ENCODE data around the gene NCOA7. TPM values are rescaled to one million over a fixed set of nuclear protein-coding genes. Genes with fewer than 3 reads are reported as not detected.

Gene NCOA7
- total and polyA plus RNA-seq, 9 of the 15 experiments (the other 6 are each of a cell fraction or from before 2014, with no cell fraction given) = 5.8 to 14.6 (median 9.3) TPM

DNA sequence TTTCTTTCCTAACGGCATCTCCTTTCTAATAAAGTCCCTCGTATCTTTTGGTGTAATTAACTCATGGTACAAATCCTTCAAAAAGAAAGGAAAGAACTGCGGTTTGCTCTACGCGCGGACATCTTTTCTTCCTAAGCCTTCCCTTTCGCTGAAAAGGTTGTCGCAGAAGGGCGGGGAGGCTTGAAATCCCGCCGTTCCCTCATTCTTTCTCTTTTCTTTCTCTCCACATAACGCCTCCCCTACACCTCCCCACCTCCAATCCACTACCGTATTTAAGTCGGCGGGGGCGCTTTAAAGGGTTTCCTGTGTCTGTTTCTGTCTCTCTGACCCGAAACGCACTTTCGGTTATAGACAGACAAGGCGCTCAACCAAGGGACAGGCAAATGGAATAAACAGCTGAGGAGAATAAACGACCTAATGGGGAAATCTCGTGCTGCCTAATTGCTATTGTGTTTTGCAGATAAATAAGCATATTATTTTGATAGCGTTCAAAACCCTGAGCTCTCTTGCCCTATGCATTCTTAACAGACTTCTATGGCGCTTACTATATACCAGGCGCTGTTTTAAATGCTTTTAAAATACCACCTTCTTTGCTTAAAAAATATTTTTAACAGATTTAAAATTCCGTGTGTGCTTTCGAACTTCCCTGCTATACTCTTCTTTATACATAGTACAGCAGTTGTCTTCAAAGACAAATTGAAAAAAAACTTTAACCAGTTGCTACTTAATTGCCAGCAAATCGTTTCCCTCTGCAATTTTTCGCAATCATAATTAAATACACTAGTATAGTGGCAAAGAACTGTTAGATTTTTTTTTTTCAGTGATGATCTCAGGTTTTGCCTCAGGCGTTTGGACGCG lies 43.8 kb upstream of the NCOA7 start (continued):
- TF ChIP-seq TOE1 (IDR thresholded peaks at IDR 0.05; ENCODE audit: borderline replicate concordance) = no peak
- TF ChIP-seq TOE1 (CRISPR knock-in tag; IDR thresholded peaks at IDR 0.05; ENCODE audit: borderline replicate concordance, low read depth) = no peak
- TF ChIP-seq CBX8 (IDR thresholded peaks at IDR 0.05; ENCODE audit: borderline replicate concordance, extremely low read depth, low read depth, low read length, poor library complexity, severe bottlenecking) = peak; percentile 95
- TF ChIP-seq RHOXF2B (CRISPR knock-in tag; conservative IDR thresholded peaks at IDR 0.05) = no peak
- TF ChIP-seq, protein P1, sequence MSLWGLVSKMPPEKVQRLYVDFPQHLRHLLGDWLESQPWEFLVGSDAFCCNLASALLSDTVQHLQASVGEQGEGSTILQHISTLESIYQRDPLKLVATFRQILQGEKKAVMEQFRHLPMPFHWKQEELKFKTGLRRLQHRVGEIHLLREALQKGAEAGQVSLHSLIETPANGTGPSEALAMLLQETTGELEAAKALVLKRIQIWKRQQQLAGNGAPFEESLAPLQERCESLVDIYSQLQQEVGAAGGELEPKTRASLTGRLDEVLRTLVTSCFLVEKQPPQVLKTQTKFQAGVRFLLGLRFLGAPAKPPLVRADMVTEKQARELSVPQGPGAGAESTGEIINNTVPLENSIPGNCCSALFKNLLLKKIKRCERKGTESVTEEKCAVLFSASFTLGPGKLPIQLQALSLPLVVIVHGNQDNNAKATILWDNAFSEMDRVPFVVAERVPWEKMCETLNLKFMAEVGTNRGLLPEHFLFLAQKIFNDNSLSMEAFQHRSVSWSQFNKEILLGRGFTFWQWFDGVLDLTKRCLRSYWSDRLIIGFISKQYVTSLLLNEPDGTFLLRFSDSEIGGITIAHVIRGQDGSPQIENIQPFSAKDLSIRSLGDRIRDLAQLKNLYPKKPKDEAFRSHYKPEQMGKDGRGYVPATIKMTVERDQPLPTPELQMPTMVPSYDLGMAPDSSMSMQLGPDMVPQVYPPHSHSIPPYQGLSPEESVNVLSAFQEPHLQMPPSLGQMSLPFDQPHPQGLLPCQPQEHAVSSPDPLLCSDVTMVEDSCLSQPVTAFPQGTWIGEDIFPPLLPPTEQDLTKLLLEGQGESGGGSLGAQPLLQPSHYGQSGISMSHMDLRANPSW (CRISPR knock-in tag; IDR thresholded peaks at IDR 0.05) = no peak
- no peak for TF ChIP-seq SPI1 (IDR thresholded peaks at IDR 0.05; ENCODE audit: borderline replicate concordance, low read depth, low read length)
- TF ChIP-seq ETV5 (CRISPR knock-in tag; IDR thresholded peaks at IDR 0.05; ENCODE audit: low read depth) = no peak
- TF ChIP-seq, protein P2, sequence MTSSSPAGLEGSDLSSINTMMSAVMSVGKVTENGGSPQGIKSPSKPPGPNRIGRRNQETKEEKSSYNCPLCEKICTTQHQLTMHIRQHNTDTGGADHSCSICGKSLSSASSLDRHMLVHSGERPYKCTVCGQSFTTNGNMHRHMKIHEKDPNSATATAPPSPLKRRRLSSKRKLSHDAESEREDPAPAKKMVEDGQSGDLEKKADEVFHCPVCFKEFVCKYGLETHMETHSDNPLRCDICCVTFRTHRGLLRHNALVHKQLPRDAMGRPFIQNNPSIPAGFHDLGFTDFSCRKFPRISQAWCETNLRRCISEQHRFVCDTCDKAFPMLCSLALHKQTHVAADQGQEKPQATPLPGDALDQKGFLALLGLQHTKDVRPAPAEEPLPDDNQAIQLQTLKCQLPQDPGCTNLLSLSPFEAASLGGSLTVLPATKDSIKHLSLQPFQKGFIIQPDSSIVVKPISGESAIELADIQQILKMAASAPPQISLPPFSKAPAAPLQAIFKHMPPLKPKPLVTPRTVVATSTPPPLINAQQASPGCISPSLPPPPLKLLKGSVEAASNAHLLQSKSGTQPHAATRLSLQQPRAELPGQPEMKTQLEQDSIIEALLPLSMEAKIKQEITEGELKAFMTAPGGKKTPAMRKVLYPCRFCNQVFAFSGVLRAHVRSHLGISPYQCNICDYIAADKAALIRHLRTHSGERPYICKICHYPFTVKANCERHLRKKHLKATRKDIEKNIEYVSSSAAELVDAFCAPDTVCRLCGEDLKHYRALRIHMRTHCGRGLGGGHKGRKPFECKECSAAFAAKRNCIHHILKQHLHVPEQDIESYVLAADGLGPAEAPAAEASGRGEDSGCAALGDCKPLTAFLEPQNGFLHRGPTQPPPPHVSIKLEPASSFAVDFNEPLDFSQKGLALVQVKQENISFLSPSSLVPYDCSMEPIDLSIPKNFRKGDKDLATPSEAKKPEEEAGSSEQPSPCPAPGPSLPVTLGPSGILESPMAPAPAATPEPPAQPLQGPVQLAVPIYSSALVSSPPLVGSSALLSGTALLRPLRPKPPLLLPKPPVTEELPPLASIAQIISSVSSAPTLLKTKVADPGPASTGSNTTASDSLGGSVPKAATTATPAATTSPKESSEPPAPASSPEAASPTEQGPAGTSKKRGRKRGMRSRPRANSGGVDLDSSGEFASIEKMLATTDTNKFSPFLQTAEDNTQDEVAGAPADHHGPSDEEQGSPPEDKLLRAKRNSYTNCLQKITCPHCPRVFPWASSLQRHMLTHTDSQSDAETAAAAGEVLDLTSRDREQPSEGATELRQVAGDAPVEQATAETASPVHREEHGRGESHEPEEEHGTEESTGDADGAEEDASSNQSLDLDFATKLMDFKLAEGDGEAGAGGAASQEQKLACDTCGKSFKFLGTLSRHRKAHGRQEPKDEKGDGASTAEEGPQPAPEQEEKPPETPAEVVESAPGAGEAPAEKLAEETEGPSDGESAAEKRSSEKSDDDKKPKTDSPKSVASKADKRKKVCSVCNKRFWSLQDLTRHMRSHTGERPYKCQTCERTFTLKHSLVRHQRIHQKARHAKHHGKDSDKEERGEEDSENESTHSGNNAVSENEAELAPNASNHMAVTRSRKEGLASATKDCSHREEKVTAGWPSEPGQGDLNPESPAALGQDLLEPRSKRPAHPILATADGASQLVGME (CRISPR knock-in tag; IDR thresholded peaks at IDR 0.05) = no peak
- no peak for TF ChIP-seq CC2D1A (IDR thresholded peaks at IDR 0.05)
- TF ChIP-seq NFE2L1 (tag; IDR thresholded peaks at IDR 0.05; ENCODE audit: borderline replicate concordance, low read depth) = no peak
- TF ChIP-seq PHF8 (IDR thresholded peaks at IDR 0.05; ENCODE audit: borderline replicate concordance, low read length) = no peak
- no peak for TF ChIP-seq SLC30A9 (CRISPR knock-in tag; IDR thresholded peaks at IDR 0.05)
- no peak for TF ChIP-seq NFATC3 (IDR thresholded peaks at IDR 0.05)
- TF ChIP-seq ELF2 (CRISPR knock-in tag; IDR thresholded peaks at IDR 0.05) = no peak
- no peak for TF ChIP-seq MYBL2 (IDR thresholded peaks at IDR 0.05; ENCODE audit: low read depth)
- no peak for TF ChIP-seq MYBL2 (CRISPR knock-in tag; IDR thresholded peaks at IDR 0.05; ENCODE audit: borderline replicate concordance)
- peak; percentile 68 for TF ChIP-seq EZH2 (IDR thresholded peaks at IDR 0.05; ENCODE audit: borderline replicate concordance, low read depth, low read length)
- TF ChIP-seq BRD9 (IDR thresholded peaks at IDR 0.05; ENCODE audit: low read depth, partially characterized antibody) = no peak
- TF ChIP-seq EP300 (IDR thresholded peaks at IDR 0.05; ENCODE audit: low read length) = 0 out of 2 replicates have a peak, but pooled peaks have one; percentile 18
- peak; percentile 84 for TF ChIP-seq ETV1 (tag; conservative IDR thresholded peaks at IDR 0.05; ENCODE audit: low read depth)
